HCT116 (cell line): ENCODE measurements around the gene GPR12.

ENCODE experiments used
- CEBPB ChIP-seq: IDR thresholded peaks from 2 replicates; pipeline ENCODE4 v1.6.1; 2012; ENCODE audit warnings: low read depth
- JUND ChIP-seq: IDR thresholded peaks from 2 replicates; pipeline ENCODE4 v1.6.1; 2012
- POLR2A ChIP-seq: IDR thresholded peaks from 2 replicates; pipeline ENCODE4 v1.7.0; 2011; ENCODE audit warnings: borderline replicate concordance; ENCODE audit not compliant: insufficient read depth, insufficient read length; ENCODE audit errors: extremely low read depth
- POLR2AphosphoS5 ChIP-seq: IDR thresholded peaks from 2 replicates; pipeline ENCODE4 v1.6.1; 2011; ENCODE audit warnings: mild to moderate bottlenecking, low read depth, low read length, moderate library complexity
- SP1 ChIP-seq: IDR thresholded peaks from 2 replicates; pipeline ENCODE4 v1.6.1; 2012; ENCODE audit warnings: low read depth
- TF ChIP-seq, protein P1 (sequence below), 3 experiments: fragments of 200-600 bp in 1 of 3; sonication (generic) in 1 of 3; IDR thresholded peaks in 2 of 3; conservative IDR thresholded peaks in 1 of 3; 2 replicates each; pipeline ENCODE4 v1.5.1; 2012 to 2017; ENCODE audit warnings: low read depth in 2 of 3, low read length in 2 of 3, antibody characterized with exemption in 1 of 3, borderline replicate concordance in 1 of 3, control low read depth in 1 of 3, mild to moderate bottlenecking in 1 of 3, mixed read lengths in 1 of 3, mixed run types in 1 of 3, moderate library complexity in 1 of 3; ENCODE audit not compliant: insufficient read depth in 1 of 3
- TF ChIP-seq, protein P2 (sequence below): IDR thresholded peaks from 2 replicates; pipeline ENCODE4 v1.6.1; 2012; ENCODE audit warnings: low read depth
- TF ChIP-seq, protein P3 (sequence below): IDR thresholded peaks from 2 replicates; pipeline ENCODE4 v1.6.1; 2012

DNA sequence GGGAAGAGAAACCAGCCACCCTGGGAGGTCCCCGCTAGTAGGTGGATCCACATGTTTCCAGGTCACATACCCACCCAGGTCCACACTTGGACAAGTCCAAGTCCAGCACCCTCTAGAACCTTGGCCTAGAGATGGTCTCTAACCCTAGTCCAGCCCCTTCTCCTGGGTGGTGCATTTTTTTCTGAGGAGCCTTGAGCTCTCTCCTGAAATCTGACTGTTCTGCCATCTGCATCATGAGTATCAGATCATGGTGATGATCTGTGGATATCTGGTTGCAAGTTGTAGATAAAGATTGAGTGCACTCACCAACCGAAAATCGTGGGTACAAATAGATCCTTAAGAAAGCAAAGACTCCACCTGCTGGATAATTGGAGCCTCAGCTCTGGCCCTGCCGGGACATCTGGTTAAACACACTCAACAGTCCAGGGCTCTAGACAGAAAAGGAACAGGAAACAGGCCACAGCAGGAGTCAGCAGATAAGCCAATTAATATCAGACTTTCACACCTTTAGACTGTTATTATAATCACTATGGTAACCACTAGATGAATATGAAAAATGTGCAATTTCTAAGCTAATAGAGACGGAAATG lies 41.1 kb downstream of the GPR12 start:
- no peak for TF ChIP-seq JUND
- TF ChIP-seq, protein P1, sequence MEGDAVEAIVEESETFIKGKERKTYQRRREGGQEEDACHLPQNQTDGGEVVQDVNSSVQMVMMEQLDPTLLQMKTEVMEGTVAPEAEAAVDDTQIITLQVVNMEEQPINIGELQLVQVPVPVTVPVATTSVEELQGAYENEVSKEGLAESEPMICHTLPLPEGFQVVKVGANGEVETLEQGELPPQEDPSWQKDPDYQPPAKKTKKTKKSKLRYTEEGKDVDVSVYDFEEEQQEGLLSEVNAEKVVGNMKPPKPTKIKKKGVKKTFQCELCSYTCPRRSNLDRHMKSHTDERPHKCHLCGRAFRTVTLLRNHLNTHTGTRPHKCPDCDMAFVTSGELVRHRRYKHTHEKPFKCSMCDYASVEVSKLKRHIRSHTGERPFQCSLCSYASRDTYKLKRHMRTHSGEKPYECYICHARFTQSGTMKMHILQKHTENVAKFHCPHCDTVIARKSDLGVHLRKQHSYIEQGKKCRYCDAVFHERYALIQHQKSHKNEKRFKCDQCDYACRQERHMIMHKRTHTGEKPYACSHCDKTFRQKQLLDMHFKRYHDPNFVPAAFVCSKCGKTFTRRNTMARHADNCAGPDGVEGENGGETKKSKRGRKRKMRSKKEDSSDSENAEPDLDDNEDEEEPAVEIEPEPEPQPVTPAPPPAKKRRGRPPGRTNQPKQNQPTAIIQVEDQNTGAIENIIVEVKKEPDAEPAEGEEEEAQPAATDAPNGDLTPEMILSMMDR (IDR thresholded peaks at IDR 0.05 in 2 of 3, conservative IDR thresholded peaks at IDR 0.05 in 1 of 3; ENCODE audit: borderline replicate concordance in 1 of 3, insufficient read depth in 1 of 3, low read depth in 2 of 3, low read length in 2 of 3): peak in 2 of 3 experiments; percentile 40 to 44; a peak in 3 of 6 replicates
- TF ChIP-seq, protein P2, sequence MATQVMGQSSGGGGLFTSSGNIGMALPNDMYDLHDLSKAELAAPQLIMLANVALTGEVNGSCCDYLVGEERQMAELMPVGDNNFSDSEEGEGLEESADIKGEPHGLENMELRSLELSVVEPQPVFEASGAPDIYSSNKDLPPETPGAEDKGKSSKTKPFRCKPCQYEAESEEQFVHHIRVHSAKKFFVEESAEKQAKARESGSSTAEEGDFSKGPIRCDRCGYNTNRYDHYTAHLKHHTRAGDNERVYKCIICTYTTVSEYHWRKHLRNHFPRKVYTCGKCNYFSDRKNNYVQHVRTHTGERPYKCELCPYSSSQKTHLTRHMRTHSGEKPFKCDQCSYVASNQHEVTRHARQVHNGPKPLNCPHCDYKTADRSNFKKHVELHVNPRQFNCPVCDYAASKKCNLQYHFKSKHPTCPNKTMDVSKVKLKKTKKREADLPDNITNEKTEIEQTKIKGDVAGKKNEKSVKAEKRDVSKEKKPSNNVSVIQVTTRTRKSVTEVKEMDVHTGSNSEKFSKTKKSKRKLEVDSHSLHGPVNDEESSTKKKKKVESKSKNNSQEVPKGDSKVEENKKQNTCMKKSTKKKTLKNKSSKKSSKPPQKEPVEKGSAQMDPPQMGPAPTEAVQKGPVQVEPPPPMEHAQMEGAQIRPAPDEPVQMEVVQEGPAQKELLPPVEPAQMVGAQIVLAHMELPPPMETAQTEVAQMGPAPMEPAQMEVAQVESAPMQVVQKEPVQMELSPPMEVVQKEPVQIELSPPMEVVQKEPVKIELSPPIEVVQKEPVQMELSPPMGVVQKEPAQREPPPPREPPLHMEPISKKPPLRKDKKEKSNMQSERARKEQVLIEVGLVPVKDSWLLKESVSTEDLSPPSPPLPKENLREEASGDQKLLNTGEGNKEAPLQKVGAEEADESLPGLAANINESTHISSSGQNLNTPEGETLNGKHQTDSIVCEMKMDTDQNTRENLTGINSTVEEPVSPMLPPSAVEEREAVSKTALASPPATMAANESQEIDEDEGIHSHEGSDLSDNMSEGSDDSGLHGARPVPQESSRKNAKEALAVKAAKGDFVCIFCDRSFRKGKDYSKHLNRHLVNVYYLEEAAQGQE: no peak
- no peak for TF ChIP-seq POLR2A
- TF ChIP-seq SP1: no peak
- TF ChIP-seq, protein P3, sequence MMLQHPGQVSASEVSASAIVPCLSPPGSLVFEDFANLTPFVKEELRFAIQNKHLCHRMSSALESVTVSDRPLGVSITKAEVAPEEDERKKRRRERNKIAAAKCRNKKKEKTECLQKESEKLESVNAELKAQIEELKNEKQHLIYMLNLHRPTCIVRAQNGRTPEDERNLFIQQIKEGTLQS: no peak
- no peak for TF ChIP-seq POLR2AphosphoS5
- no peak for TF ChIP-seq CEBPB
